Stomach (tissue), 4 donors: ENCODE results near the gene CTNNA3.

Experiments used
- POLR2AphosphoS5 ChIP-seq, 3 donors: sonication (generic); formaldehyde crosslinking; IDR thresholded peaks; one replicate each; pipeline ENCODE4 v1.6.1; 2016; ENCODE audit warnings: antibody characterized with exemption in 3 of 3
- TF ChIP-seq, protein P1 (sequence below), 7 experiments: fragments of 450-650 bp in 4 of 7; fragments of 200-600 bp in 3 of 7; sonication (generic) in 3 of 7; IDR thresholded peaks; one replicate each; pipeline ENCODE4 v1.5.1; 2016 to 2019; ENCODE audit warnings: antibody characterized with exemption in 7 of 7, control low read depth in 2 of 7, mild to moderate bottlenecking in 1 of 7

DNA sequence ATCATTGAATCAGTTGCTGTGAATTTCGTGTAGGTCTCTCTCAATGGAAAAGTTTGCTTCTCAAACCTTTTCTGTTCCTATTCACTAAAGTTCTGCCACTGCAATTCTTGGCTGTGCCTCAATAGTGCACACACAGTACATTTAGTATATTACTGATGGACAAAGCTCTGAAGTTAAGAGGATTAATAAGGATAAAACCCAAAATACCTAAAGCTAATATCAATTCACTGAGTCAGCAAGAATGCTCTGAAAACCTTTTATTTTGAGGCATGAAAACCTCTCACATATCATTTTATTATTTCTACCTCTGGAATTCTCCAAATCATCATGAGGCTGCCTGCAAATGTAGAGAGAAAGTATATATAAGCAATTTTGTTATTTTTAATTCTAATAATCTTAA lies 1403.5 kb downstream of the CTNNA3 start:
- TF ChIP-seq, protein P1, sequence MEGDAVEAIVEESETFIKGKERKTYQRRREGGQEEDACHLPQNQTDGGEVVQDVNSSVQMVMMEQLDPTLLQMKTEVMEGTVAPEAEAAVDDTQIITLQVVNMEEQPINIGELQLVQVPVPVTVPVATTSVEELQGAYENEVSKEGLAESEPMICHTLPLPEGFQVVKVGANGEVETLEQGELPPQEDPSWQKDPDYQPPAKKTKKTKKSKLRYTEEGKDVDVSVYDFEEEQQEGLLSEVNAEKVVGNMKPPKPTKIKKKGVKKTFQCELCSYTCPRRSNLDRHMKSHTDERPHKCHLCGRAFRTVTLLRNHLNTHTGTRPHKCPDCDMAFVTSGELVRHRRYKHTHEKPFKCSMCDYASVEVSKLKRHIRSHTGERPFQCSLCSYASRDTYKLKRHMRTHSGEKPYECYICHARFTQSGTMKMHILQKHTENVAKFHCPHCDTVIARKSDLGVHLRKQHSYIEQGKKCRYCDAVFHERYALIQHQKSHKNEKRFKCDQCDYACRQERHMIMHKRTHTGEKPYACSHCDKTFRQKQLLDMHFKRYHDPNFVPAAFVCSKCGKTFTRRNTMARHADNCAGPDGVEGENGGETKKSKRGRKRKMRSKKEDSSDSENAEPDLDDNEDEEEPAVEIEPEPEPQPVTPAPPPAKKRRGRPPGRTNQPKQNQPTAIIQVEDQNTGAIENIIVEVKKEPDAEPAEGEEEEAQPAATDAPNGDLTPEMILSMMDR (IDR thresholded peaks at IDR 0.05), result no peak
- no peak for TF ChIP-seq POLR2AphosphoS5 (IDR thresholded peaks at IDR 0.05)
